ENCODE results near the gene ITGAD. TPM values are rescaled to one million over a fixed set of nuclear protein-coding genes. Genes with fewer than 3 reads are reported as not detected.

ITGAD gene
- total RNA-seq, 2 donors from 2014 or later, result not detected

- H3K9me3 ChIP-seq, result no peaks in the 10 kb centered on the region
- WGBS, 2 donors, result 91 to 95% methylated on average over 9 to 16 of the region's 17 CpGs
- no peak overlapping the region for H3K27ac ChIP-seq
- TF ChIP-seq POLR2A (IDR thresholded peaks at IDR 0.05) (no peak), CTCF (IDR thresholded peaks at IDR 0.05) (no peak)
- no peaks in the 10 kb centered on the region for H3K27me3 ChIP-seq
- DNase-seq (no peak), ATAC-seq (no peak)
- peaks cover 0 to 12% of the 10 kb centered on the region in 2 donors for H3K36me3 ChIP-seq (replicated peaks in 1 of 2; ENCODE audit: insufficient read depth in 1 of 2, low read depth in 2 of 2)
- no peak overlapping the region for H3K4me3 ChIP-seq
- intact Hi-C loops (cut with DNase I), result no loop called here
- peaks cover 9% of the 10 kb centered on the region for H3K4me1 ChIP-seq
Measured at GRCh38 chr16:31464781-31465260, 71.7 kb downstream of the ITGAD start.

GRCh38 chr16:31465788-31466370 lies 72.7 kb downstream of the ITGAD start:
- Histone ChIP-seq H3K27ac (no peak overlapping the region), H3K36me3 (replicated peaks in 1 of 2; ENCODE audit: insufficient read depth in 1 of 2, low read depth in 2 of 2) (peaks cover 0 to 12% of the 10 kb centered on the region in 2 donors), H3K27me3 (no peaks in the 10 kb centered on the region), H3K4me1 (no peaks in the 10 kb centered on the region), H3K4me3 (no peak overlapping the region), H3K9me3 (no peaks in the 10 kb centered on the region)
- intact Hi-C loops (cut with DNase I), result no loop called here
- TF ChIP-seq POLR2A (IDR thresholded peaks at IDR 0.05), result no peak
- no peak for TF ChIP-seq CTCF (IDR thresholded peaks at IDR 0.05)
- DNase-seq (no peak), ATAC-seq (no peak)
- WGBS, 2 donors, result 85 to 89% methylated on average over 13 to 20 of the region's 20 CpGs

GRCh38 chr16:31466381-31466841 lies 73.3 kb downstream of the ITGAD start:
- peaks cover under 1% of the 10 kb centered on the region for H3K4me1 ChIP-seq
- ATAC-seq (no peak), DNase-seq (no peak)
- H3K27me3 ChIP-seq, result no peaks in the 10 kb centered on the region
- no peak for TF ChIP-seq POLR2A (IDR thresholded peaks at IDR 0.05)
- TF ChIP-seq CTCF (IDR thresholded peaks at IDR 0.05), result no peak
- peaks cover 0 to 12% of the 10 kb centered on the region in 2 donors for H3K36me3 ChIP-seq (replicated peaks in 1 of 2; ENCODE audit: insufficient read depth in 1 of 2, low read depth in 2 of 2)
- no peak overlapping the region for H3K27ac ChIP-seq
- intact Hi-C loops (cut with DNase I), result no loop called here
- no peaks in the 10 kb centered on the region for H3K9me3 ChIP-seq
- no peak overlapping the region for H3K4me3 ChIP-seq
- 92 to 100% methylated on average over 1 to 12 of the region's 18 CpGs for WGBS, 2 donors

GRCh38 chr16:31467151-31467773 lies 74.1 kb downstream of the ITGAD start:
- intact Hi-C loops (cut with DNase I), result no loop called here
- no peaks in the 10 kb centered on the region for H3K9me3 ChIP-seq
- DNase-seq, result no peak
- H3K4me1 ChIP-seq, result peaks cover 6% of the 10 kb centered on the region
- H3K27me3 ChIP-seq, result no peaks in the 10 kb centered on the region
- H3K4me3 ChIP-seq, result no peak overlapping the region
- WGBS, 2 donors, result 82% methylated on average over 5 of the region's 5 CpGs
- H3K27ac ChIP-seq, result no peak overlapping the region
- ATAC-seq, result no peak
- peaks cover 0 to 10% of the 10 kb centered on the region in 2 donors for H3K36me3 ChIP-seq (replicated peaks in 1 of 2; ENCODE audit: insufficient read depth in 1 of 2, low read depth in 2 of 2)
- TF ChIP-seq POLR2A (IDR thresholded peaks at IDR 0.05), result no peak
- TF ChIP-seq CTCF (IDR thresholded peaks at IDR 0.05), result no peak

All from body of pancreas (tissue), 4 donors.